Amniotic epithelial cell (primary cell): Measurements from ENCODE around the gene CISD3.
"Not testable (repeated sequence)": the region's sequence is repeated elsewhere in the genome, so short reads cannot be mapped to it uniquely, and the experiment has no call there.

Experiments used
- DNase-seq: peaks from one replicate; pipeline ENCODE4 v3.0.0-alpha.2; 2010; ENCODE audit warnings: low read depth

CISD3 gene

DNA sequence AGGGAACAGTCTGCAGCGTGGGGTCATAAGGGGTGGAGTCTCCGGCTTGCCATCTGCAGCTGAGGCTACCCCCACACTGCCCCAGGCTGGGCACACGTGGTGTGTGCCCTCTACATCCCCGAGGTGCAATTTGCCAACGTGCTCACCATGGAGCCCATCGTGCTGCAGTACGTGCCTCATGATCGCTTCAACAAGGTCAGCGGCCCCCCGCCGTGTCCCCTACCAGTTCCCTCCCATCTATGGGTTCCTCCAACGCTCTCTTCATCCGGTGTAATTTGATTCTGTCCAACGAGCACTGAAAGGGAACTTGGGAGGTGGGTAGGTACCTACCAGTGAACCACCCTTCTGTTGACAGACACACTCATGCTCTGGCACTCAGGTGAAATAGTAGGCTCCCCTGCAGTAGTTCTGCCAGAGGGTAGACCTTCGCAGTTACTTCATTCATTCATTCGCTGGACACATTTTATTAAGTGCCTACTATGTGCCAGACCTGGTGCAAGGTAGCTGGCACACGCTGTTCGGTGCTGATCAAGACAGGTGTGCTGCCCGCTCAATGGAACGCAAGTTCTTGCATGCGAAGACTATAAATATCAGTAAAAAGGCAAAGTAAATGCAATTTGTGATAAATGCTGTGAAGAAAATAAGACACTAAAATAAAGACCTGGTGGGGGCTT lies 22.3 kb upstream of the CISD3 start:
- DNase-seq = no peak

DNA sequence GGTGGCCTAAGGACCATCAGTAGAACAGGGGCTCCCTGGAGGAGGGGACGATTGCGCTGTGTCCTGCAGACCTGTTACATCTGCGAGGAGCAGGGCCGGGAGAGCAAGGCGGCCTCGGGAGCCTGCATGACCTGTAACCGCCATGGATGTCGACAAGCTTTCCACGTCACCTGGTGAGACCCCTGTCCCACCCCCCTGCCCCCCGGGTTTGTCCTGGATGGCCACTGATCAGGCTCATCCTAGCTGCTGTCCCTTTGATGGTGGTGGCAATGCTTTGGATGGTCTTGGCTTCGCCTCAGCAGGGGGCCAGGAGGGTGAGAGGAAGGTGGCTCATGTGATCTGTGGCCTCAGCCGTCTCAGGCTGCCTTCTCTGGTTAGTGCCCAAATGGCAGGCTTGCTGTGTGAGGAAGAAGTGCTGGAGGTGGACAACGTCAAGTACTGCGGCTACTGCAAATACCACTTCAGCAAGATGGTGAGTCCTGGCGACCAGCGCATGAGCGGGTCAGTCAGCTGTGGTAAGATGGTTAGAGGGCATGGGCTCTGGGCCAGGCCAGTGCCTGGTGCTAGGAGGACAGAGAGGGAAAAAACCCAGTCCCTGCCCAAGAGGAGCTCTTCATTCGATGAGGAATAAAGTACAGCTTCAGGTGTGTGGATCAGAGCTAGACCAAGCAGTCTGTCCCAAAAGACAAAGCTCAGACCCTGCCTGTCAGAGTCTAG lies 20.9 kb upstream of the CISD3 start:
- DNase-seq = no peak

GRCh38 chr17:38709864-38710603 lies 20.1 kb upstream of the CISD3 start:
- DNase-seq = no peak

- DNase-seq = no peak
Observed at GRCh38 chr17:38710604-38710962, 19.6 kb upstream of the CISD3 start.

GRCh38 chr17:38710985-38711384 lies 19.2 kb upstream of the CISD3 start:
- no peak for DNase-seq

DNA sequence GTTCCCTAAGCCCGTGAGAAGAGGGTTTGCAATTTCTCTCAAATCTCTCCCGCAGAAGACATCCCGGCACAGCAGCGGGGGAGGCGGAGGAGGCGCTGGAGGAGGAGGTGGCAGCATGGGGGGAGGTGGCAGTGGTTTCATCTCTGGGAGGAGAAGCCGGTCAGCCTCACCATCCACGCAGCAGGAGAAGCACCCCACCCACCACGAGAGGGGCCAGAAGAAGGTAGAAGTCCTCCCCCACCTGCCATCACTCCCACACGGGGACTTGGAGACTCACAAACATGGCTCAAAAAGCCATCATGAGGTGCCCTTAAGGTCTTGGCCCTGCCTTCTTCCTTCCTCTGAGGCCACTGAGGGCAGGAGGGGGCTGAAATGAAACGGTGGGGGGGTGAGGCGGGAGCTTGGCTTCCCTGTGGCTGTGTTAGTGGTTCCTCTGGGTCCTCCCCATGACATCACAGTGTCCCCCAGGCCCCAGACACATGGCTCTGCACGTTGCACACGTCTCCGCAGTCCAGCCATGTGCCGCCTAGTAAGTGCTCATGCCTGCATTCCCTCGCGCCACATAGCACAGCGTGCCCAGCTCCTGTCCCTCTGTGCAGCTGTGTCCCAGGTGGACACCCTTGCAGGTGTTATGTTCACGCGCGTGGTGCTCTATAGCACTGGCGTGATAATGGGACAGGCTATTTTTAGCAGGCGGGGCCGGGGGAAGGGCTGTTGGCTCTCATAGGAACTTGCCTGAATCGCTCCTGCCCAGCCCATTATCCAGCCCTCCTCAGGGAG lies 18.2 kb upstream of the CISD3 start:
- no peak for DNase-seq

DNA sequence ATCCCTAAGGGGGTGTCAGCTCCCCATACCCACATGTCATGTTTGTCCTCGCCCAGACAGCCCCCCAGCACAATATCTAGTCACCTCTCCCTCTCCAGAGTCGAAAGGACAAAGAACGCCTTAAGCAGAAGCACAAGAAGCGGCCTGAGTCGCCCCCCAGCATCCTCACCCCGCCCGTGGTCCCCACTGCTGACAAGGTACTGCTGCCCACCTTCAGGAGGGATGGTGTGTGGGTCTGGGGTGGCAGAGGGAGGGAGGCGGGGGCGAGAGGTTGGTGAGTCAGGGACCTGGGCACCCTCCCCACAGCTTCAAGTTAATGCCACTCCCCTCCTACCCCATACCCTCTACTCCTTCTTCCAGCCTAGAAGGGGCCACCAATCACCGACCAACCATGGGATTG lies 17.5 kb upstream of the CISD3 start:
- no peak for DNase-seq

- no peak for DNase-seq
Observed at GRCh38 chr17:38713456-38714075, 16.6 kb upstream of the CISD3 start.

- no peak for DNase-seq
Observed at GRCh38 chr17:38715216-38715943, 14.8 kb upstream of the CISD3 start.

- DNase-seq = no peak
Observed at GRCh38 chr17:38716368-38717005, 13.7 kb upstream of the CISD3 start.

DNA sequence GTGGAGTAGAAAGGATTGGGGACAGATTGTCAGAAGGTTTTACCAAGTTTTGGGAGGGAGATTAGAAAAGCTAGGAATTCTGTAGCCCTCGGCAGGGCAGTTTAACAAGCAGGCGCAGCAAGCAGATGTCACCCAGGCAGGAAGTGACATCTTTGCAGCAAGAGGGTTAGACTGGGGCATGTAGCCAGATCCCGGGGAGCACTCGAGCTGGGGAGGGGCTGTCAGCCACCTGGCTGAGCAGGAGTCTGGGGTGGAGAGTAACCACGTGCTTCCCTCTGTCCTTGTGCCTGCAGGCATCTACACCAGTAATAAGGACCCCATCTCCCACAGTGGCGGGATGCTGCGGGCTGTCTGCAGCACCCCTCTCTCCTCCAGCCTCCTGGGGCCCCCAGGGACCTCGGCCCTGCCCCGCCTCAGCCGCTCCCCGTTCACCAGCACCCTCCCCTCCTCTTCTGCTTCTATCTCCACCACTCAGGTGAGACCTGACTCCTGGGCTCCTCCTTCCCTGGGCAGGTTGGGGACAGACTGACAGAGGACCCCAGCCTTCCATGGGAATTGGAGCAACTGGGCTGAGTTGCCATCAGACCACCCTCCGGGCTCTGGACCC lies 12.9 kb upstream of the CISD3 start:
- no peak for DNase-seq

DNA sequence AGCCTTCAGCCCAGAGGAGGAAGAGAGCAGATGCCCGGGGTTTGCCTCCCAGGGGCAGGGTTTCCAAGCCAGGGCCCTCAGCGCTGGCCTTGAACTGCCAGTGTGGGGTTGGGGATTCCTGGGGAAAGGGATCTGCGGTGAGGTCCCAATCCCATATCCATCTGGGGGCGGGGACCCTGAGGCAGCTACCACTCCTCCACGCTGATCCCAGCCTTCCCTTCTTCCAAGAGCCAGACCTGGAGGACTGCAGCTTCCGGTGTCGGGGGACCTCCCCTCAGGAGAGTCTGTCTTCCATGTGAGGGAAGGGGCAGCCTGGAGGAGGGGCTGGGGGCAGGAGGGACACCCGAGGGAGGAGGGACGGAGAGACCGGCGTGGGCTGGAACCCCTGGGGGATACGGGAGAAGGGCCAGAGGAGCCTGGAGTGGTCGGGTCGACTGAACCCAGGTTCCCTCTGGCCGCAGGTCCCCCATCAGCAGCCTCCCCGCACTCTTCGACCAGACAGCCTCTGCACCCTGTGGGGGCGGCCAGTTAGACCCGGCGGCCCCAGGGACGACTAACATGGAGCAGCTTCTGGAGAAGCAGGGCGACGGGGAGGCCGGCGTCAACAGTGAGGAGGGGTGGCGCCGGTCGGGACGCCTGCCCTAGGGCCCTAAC lies 10.7 kb upstream of the CISD3 start:
- no peak for DNase-seq

DNA sequence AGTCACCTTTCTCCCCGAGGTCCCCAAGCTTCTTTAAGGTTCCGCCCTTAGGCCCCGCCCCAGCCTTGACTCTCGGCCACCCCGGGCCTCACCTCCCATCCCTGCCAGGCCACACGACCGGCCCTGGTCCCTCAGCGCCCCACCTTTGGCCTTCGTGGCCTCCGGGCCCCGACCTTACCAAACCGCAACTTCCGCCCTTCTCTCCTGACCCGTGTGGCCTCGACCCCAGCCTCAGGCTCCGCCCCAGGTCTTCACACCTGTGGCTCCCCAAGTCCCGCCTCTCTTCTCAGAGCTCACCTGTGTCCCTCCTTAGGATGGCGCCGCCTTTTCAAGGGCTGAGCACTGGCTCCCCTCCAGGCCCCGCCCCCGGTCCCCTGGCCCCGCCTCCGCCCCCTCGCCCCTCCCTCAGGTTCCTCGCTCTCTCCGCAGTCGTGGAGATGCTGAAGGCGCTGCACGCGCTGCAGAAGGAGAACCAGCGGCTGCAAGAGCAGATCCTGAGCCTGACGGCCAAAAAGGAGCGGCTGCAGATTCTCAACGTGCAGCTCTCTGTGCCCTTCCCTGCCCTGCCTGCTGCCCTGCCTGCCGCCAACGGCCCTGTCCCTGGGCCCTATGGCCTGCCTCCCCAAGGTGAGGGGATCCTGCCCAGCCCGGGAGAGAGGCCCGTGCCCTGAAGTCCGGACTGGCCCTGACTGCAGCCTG lies 10.0 kb upstream of the CISD3 start:
- no peak for DNase-seq

- no peak for DNase-seq
Observed at GRCh38 chr17:38720941-38721340, 9.2 kb upstream of the CISD3 start.

DNA sequence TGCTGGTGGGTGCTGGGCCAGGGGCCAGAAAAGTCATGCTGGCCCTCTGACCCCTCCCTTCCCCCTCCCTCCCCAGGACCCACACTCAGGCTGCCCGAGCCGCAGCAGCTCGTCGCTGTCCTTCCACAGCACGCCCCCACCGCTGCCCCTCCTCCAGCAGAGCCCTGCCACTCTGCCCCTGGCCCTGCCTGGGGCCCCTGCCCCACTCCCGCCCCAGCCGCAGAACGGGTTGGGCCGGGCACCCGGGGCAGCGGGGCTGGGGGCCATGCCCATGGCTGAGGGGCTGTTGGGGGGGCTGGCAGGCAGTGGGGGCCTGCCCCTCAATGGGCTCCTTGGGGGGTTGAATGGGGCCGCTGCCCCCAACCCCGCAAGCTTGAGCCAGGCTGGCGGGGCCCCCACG lies 8.3 kb upstream of the CISD3 start:
- DNase-seq = no peak

GRCh38 chr17:38724337-38724988 lies 5.7 kb upstream of the CISD3 start:
- DNase-seq = no peak

DNA sequence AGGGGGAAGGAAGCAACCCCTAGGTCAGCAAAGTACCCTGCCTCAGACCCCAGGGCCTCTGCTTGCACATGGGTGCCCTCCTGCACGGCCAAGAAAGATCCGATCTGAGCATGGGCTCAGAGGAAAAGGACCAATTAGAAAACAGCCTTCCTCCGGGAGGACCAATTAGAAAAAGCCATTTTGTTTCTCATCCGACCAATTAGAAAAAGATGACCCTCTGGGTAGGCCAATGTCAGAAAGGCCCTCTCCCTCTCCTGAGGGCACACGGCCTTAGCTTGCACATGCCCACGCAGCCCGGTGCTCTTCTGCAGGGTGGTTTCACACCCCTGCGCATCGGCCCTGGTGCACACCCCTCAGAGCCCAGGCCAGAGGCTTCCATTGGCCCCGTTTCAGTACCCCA lies 5.1 kb upstream of the CISD3 start:
- no peak for DNase-seq

- not testable (repeated sequence) for DNase-seq
Observed at GRCh38 chr17:38726145-38726544, 4.0 kb upstream of the CISD3 start.

GRCh38 chr17:38727736-38728135 lies 2.4 kb upstream of the CISD3 start:
- no peak for DNase-seq
